OCI-LY1 (cell line): ENCODE measurements around the gene KLRD1.
"Not testable (repeated sequence)": the region's sequence is repeated elsewhere in the genome, so short reads cannot be mapped to it uniquely, and the experiment has no call there.

Experiments
- EZH2 ChIP-seq: fragments of 200-600 bp; sonication (generic), shearing (Covaris generic); IDR thresholded peaks from 2 replicates; pipeline ENCODE4 v1.8.0; 2017; ENCODE audit warnings: borderline replicate concordance, mixed run types, mild to moderate bottlenecking, antibody characterized with exemption, low read length, moderate library complexity, mixed read lengths
- TF ChIP-seq, protein P1 (sequence below): fragments of 200-600 bp; sonication (generic), shearing (Covaris generic); IDR thresholded peaks from 2 replicates; pipeline ENCODE4 v1.5.1; 2017; ENCODE audit warnings: mild to moderate bottlenecking, antibody characterized with exemption, low read length, moderate library complexity, mixed read lengths

DNA sequence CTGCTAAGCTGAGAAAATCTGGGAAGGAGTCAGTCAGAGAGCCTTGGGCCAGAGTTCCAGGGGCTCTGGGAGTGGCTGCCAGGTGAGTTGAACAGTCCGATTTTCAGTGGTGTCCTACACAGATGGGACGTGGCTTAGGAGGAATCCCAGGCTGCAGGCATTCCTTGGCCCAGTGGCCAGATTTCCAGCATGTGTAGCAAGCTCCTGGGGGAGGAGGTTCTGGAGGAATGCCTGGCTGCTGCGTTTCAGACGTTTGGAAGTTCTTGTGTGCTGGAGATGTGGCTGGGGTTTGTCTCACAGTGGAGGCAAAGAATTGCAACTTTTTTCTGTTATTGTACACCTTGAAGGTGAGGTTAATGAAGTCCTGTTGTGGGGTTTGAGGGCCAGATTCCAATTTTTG is 28.5 kb downstream of the KLRD1 start:
- TF ChIP-seq, protein P1, sequence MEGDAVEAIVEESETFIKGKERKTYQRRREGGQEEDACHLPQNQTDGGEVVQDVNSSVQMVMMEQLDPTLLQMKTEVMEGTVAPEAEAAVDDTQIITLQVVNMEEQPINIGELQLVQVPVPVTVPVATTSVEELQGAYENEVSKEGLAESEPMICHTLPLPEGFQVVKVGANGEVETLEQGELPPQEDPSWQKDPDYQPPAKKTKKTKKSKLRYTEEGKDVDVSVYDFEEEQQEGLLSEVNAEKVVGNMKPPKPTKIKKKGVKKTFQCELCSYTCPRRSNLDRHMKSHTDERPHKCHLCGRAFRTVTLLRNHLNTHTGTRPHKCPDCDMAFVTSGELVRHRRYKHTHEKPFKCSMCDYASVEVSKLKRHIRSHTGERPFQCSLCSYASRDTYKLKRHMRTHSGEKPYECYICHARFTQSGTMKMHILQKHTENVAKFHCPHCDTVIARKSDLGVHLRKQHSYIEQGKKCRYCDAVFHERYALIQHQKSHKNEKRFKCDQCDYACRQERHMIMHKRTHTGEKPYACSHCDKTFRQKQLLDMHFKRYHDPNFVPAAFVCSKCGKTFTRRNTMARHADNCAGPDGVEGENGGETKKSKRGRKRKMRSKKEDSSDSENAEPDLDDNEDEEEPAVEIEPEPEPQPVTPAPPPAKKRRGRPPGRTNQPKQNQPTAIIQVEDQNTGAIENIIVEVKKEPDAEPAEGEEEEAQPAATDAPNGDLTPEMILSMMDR: not testable (repeated sequence)
- not testable (repeated sequence) for TF ChIP-seq EZH2
